Stimulated activated CD4-positive, alpha-beta T cell treated with anti-CD3 and anti-CD28 coated beads, Interleukin-15, amount 100 ng/mL, for 1 hour (primary cell): ENCODE measurements around the gene SYPL1.
A peak's percentile ranks its signal among the peaks of the same experiment; 100 is the strongest.
"Not testable (repeated sequence)": the region's sequence is repeated elsewhere in the genome, so short reads cannot be mapped to it uniquely, and the experiment has no call there.

Experiments used
- DNase-seq, 2 donors: peaks; one replicate each; pipeline ENCODE4 v3.0.0-alpha.2; 2020; ENCODE audit warnings: low read depth in 1 of 2, low spot score in 1 of 2

The SYPL1 gene

GRCh38 chr7:106112118-106112971, at the start of gene SYPL1:
SYPL1 (minus strand) TSS chr7:106112312; CDS start chr7:106112208, 104 bp downstream.
- DNase-seq = peak; percentile 90 to 92

GRCh38 chr7:106155027-106155426, 42.9 kb upstream of the SYPL1 start:
- no peak for DNase-seq

GRCh38 chr7:106153891-106154449, 41.9 kb upstream of the SYPL1 start:
- DNase-seq = peak; percentile 46 to 58

GRCh38 chr7:106152313-106152665, 40.2 kb upstream of the SYPL1 start:
- DNase-seq = no peak

- DNase-seq = no peak
Observed at GRCh38 chr7:106151459-106152312, 39.6 kb upstream of the SYPL1 start.

GRCh38 chr7:106143711-106144337, 31.7 kb upstream of the SYPL1 start:
- DNase-seq = no peak

- DNase-seq = no peak
Observed at GRCh38 chr7:106142136-106142535, 30.0 kb upstream of the SYPL1 start.

- no peak for DNase-seq
Observed at GRCh38 chr7:106140406-106141173, 28.5 kb upstream of the SYPL1 start.

- DNase-seq = no peak
Observed at GRCh38 chr7:106139265-106140251, 27.4 kb upstream of the SYPL1 start.

GRCh38 chr7:106138776-106139175, 26.7 kb upstream of the SYPL1 start:
- DNase-seq = no peak

- not testable (repeated sequence) for DNase-seq
Observed at GRCh38 chr7:106138181-106138580, 26.1 kb upstream of the SYPL1 start.

GRCh38 chr7:106134241-106134640, 22.1 kb upstream of the SYPL1 start:
- DNase-seq = no peak

GRCh38 chr7:106129291-106129690, 17.2 kb upstream of the SYPL1 start:
- no peak for DNase-seq

- DNase-seq = no peak
Observed at GRCh38 chr7:106128836-106129235, 16.7 kb upstream of the SYPL1 start.

GRCh38 chr7:106127984-106128780, 16.1 kb upstream of the SYPL1 start:
- no peak for DNase-seq

GRCh38 chr7:106126170-106126938, 14.2 kb upstream of the SYPL1 start:
- DNase-seq = no peak

- no peak for DNase-seq
Observed at GRCh38 chr7:106125417-106125816, 13.3 kb upstream of the SYPL1 start.

- DNase-seq = no peak
Observed at GRCh38 chr7:106124186-106124585, 12.1 kb upstream of the SYPL1 start.
